Colon (tissue), 2 donors: ENCODE data around the gene NPM3.

Experiments
- FAIRE-seq: peaks from 2 replicates; lab custom pipeline; 2012; peaks lifted over from hg19 to GRCh38; lab: Jason Lieb, UNC
- donor health status: control.
- donor health status: control.

The NPM3 gene

DNA sequence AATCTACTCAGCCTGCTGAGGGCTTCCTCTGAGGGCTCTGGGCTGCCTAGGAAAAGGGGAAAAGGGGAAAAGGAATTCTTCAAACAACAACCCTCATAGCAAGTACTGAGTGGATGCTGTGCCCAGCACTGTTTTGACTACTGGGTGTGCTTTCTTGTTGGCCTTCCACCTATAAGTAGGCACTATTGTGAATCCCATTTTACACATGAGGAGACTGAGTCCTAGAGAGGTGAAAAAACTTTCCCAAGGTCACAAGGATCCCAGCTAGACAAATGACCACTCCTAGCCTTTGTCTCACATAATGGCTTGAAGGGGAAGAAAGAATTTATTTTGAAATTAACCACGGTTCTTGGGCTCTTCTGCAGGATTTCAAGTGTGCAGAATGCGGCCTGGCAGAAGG, 24.4 kb downstream of the NPM3 start:
- FAIRE-seq, result no peak

- FAIRE-seq, result no peak
Measured at GRCh38 chr10:101752241-101752640, 31.0 kb downstream of the NPM3 start.

- FAIRE-seq, result no peak
Measured at GRCh38 chr10:101749047-101750016, 33.9 kb downstream of the NPM3 start.

GRCh38 chr10:101748496-101748895, 34.8 kb downstream of the NPM3 start:
- no peak for FAIRE-seq

DNA sequence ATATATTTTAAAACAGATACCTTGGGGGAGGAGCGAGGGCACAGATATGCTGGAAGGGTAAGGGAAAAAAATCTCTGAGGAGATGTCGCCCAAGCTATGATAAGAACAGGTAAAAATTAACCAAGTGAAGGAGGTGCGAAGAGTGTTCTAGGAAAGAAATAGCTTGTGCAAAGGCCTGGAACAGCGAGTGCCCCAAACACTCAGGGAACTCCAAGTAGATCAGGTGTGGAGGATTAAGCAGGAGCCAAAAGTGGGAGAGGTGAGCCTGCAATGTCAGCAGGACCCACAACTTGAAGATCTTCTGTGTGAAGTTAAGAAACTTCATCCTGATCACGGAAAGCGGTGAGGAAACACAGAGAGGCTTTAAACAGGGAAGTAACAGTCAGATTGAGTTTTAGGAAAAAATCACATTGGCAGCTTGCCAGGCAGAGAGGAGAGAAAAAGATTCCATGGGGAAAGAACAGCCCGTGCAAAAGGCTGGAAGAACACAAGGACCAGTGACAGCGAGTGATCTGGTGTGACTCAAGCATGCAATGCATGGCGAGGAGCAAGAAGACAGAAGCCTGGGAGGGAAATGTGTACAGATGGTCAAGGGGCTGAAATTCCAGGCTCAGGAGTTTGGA, 38.1 kb downstream of the NPM3 start:
- FAIRE-seq, result no peak

GRCh38 chr10:101744267-101744666, 39.0 kb downstream of the NPM3 start:
- no peak for FAIRE-seq

- FAIRE-seq, result no peak
Measured at GRCh38 chr10:101741938-101742337, 41.3 kb downstream of the NPM3 start.

DNA sequence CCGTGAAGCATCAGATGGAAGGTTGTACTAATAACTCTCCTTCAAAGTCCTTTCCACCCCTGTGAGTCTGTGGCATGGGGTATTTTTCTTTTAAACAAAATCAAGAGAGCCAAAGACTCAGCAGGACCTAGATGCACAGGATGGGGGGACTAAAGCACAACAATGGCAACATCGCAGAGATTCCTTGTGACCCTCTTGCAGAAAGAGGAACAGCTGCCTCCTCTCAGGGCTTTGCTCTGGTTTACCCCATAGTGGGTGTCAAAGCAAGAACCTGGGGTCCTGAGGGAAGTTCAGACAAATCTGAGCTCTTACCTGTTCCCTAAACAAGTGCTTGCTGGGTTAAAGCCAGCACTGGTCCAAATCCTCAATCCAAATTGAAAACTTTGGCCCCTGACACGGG, 46.6 kb downstream of the NPM3 start:
- FAIRE-seq, result no peak

DNA sequence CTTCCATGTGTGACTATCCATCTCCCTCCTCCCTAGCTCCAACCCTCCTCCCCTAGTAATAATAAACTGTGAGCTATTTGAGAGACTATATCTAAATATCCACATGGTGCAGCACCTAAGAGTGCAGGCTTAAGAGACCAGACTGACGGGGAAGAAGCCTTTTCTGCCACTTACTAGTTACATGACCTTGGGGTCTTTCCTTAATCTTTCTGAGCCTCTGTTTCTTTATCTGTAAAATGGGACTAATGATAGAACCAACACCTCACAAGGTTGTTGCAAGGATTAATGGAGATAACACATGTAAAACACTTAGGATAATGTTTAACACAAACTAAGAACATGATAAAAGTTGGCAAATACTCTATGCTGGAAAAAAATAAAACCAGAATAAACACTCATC, 51.1 kb downstream of the NPM3 start:
- no peak for FAIRE-seq
